Upper lobe of left lung (tissue), 4 donors: ENCODE results near the gene ZBTB26.

Source experiments
- CTCF ChIP-seq, 6 experiments: fragments of 450-650 bp in 4 of 6; fragments of 200-600 bp in 2 of 6; sonication (generic) in 2 of 6; IDR thresholded peaks; one replicate each; pipeline ENCODE4 v1.5.1; 2016 to 2019; ENCODE audit warnings: antibody characterized with exemption in 6 of 6
- EP300 ChIP-seq, 4 donors: sonication (generic); formaldehyde crosslinking; IDR thresholded peaks; one replicate each; pipeline ENCODE4 v1.5.1; 2017; ENCODE audit warnings: antibody characterized with exemption in 4 of 4, control low read depth in 2 of 4
- POLR2A ChIP-seq, 4 donors: fragments of 450-650 bp; IDR thresholded peaks; one replicate each; pipeline ENCODE4 v1.5.1; 2016 to 2017; ENCODE audit warnings: antibody characterized with exemption in 4 of 4, mild to moderate bottlenecking in 2 of 4

- TF ChIP-seq CTCF (IDR thresholded peaks at IDR 0.05) (no peak), POLR2A (IDR thresholded peaks at IDR 0.05) (no peak), EP300 (IDR thresholded peaks at IDR 0.05) (no peak)
These were observed 26.9 kb downstream of the ZBTB26 start for GRCh38 chr9:122904466-122904822.
